GM12878 (cell line): Measurements from ENCODE around the gene TRMT44. TPM values are rescaled to one million over a fixed set of nuclear protein-coding genes. Genes with fewer than 3 reads are reported as not detected.
"Not testable (repeated sequence)": the region's sequence is repeated elsewhere in the genome, so short reads cannot be mapped to it uniquely, and the experiment has no call there.

ENCODE experiments used
- ATAC-seq: fragments of 200-7000 bp; cut with Tn5 transposase; 3 replicates; pipeline ENCODE4 v1.9.1; 2020; ENCODE audit warnings: mild to moderate bottlenecking, moderate library complexity
- BruUV-seq: library from RNA; stranded (reverse); fragments of 400-500 nt; replicated peaks from 2 replicates; lab custom pipeline; 2021; lab: Mats Ljungman, UMichigan
- CTCF ChIA-PET: fragments of 300-600 bp; sonication (Branson Sonifier 250); formaldehyde crosslinking; extraction: SDS; loops from one replicate; lab custom pipeline; 2021; ENCODE audit warnings: inconsistent platforms; lab: Yijun Ruan, JAX
- POLR2A ChIA-PET: fragments of 350-600 bp; formaldehyde crosslinking; extraction: SDS; loops from one replicate; lab custom pipeline; 2021; ENCODE audit warnings: inconsistent platforms; lab: Charles Lee
- RAD21 ChIA-PET: fragments of 300-600 bp; sonication (Branson Sonifier 250); formaldehyde crosslinking; loops from one replicate; lab custom pipeline; 2023; ENCODE audit warnings: antibody characterized with exemption; ENCODE audit not compliant: unreplicated experiment; lab: Charles Lee
- SMC1A ChIA-PET: fragments of 300-600 bp; sonication (Branson Sonifier 250); formaldehyde crosslinking; loops from one replicate; lab custom pipeline; 2023; ENCODE audit not compliant: unreplicated experiment, uncharacterized antibody; lab: Charles Lee
- DNase-seq: peaks from one replicate; pipeline ENCODE4 v3.0.0-alpha.2; 2011; ENCODE audit warnings: low read depth, low spot score
- FAIRE-seq: peaks from 3 replicates; lab custom pipeline; 2011; peaks lifted over from hg19 to GRCh38; lab: Jason Lieb, UNC
- H2AFZ ChIP-seq: 2 replicates; pipeline ENCODE4 v1.6.0; 2011; ENCODE audit warnings: low read depth, low read length, control low read depth; ENCODE audit not compliant: control insufficient read depth
- H3K27ac ChIP-seq: 2 replicates; pipeline ENCODE4 v1.5.1; 2011; ENCODE audit warnings: control low read depth; ENCODE audit not compliant: control insufficient read depth, insufficient read depth
- H3K27me3 ChIP-seq, 2 experiments: replicated peaks in 1 of 2; 2 replicates each; pipeline versions ENCODE4 v1.6.0 to v1.6.1; 2011; ENCODE audit warnings: low read length in 1 of 2; ENCODE audit not compliant: control insufficient read depth in 2 of 2, insufficient read depth in 2 of 2
- H3K36me3 ChIP-seq, 2 experiments: 2 replicates each; pipeline ENCODE4 v1.5.1; 2011; ENCODE audit warnings: low read length in 1 of 2; ENCODE audit not compliant: control insufficient read depth in 2 of 2, insufficient read depth in 2 of 2
- H3K4me1 ChIP-seq: 2 replicates; pipeline ENCODE4 v1.6.1; 2011; ENCODE audit warnings: mild to moderate bottlenecking, low read length, moderate library complexity, mixed read lengths; ENCODE audit not compliant: control insufficient read depth, insufficient read depth
- H3K4me2 ChIP-seq: 2 replicates; pipeline ENCODE4 v1.6.0; 2011; ENCODE audit warnings: control low read depth; ENCODE audit not compliant: control insufficient read depth, insufficient read depth
- H3K4me3 ChIP-seq: fragments of 200-600 bp; sonication (generic); 2 replicates; pipeline ENCODE4 v1.5.1; 2016
- H3K79me2 ChIP-seq: 2 replicates; pipeline ENCODE4 v1.6.0; 2011; ENCODE audit warnings: low read length; ENCODE audit not compliant: control insufficient read depth, insufficient read depth
- H3K9ac ChIP-seq: 2 replicates; pipeline ENCODE4 v1.8.0; 2011; ENCODE audit warnings: low read length, control low read depth, mixed read lengths; ENCODE audit not compliant: control insufficient read depth, insufficient read depth
- H3K9me3 ChIP-seq: replicated peaks from 3 replicates; pipeline ENCODE4 v1.5.1; 2011; ENCODE audit warnings: mild to moderate bottlenecking, low read length; ENCODE audit not compliant: control insufficient read depth, insufficient read depth
- H4K20me1 ChIP-seq: 2 replicates; pipeline ENCODE4 v1.6.0; 2011; ENCODE audit not compliant: control insufficient read depth, insufficient read depth
- CBX5 ChIP-seq: sonication (generic); IDR thresholded peaks from 2 replicates; pipeline ENCODE4 v1.6.1; 2016; ENCODE audit warnings: low read depth, moderate library complexity, mild to moderate bottlenecking, inconsistent platforms
- CREM ChIP-seq: IDR thresholded peaks from 2 replicates; pipeline ENCODE4 v1.6.1; 2014; ENCODE audit warnings: antibody characterized with exemption, low read depth
- ELK1 ChIP-seq: IDR thresholded peaks from 2 replicates; pipeline ENCODE4 v1.6.1; 2012; ENCODE audit warnings: low read depth, low read length, improper control_type of control experiment
- FOXK2 ChIP-seq: fragments of 450-650 bp; IDR thresholded peaks from 2 replicates; pipeline ENCODE4 v1.6.1; 2017; ENCODE audit warnings: mild to moderate bottlenecking, moderate library complexity
- GATAD2B ChIP-seq: fragments of 450-650 bp; conservative IDR thresholded peaks from 2 replicates; pipeline ENCODE4 v1.6.1; 2017; ENCODE audit warnings: low read depth, mild to moderate bottlenecking, moderate library complexity
- NKRF ChIP-seq: fragments of 450-650 bp; conservative IDR thresholded peaks from 2 replicates; pipeline ENCODE4 v1.6.1; 2017; ENCODE audit warnings: mild to moderate bottlenecking, moderate library complexity
- POU2F2 ChIP-seq: IDR thresholded peaks from 3 replicates; pipeline ENCODE4 v1.6.1; 2011; ENCODE audit warnings: low read depth, mild to moderate bottlenecking, low read length, borderline replicate concordance
- RCOR1 ChIP-seq: conservative IDR thresholded peaks from 2 replicates; pipeline ENCODE4 v1.6.1; 2012; ENCODE audit warnings: low read depth, low read length, improper control_type of control experiment
- REST ChIP-seq: IDR thresholded peaks from 2 replicates; pipeline ENCODE4 v1.6.1; 2012; ENCODE audit warnings: mild to moderate bottlenecking, low read depth, low read length
- YBX1 ChIP-seq: fragments of 450-650 bp; IDR thresholded peaks from 2 replicates; pipeline ENCODE4 v1.6.1; 2016; ENCODE audit warnings: antibody characterized with exemption
- YY1 ChIP-seq: IDR thresholded peaks from 2 replicates; pipeline ENCODE4 v1.6.1; 2011; ENCODE audit warnings: low read depth, mild to moderate bottlenecking, low read length
- WGBS: methylation state at CpG from one replicate; pipeline ENCODE4 v1.1.6; 2016; ENCODE audit warnings: low lambda C conversion rate; ENCODE audit not compliant: insufficient replicate concordance, insufficient coverage; ENCODE audit errors: missing lambda C conversion rate; 5-methylcytosine and 5-hydroxymethylcytosine counted together
- in situ Hi-C: fragments of 300-500 bp; cut with MboI; formaldehyde crosslinking; loops from 9 replicates; pipeline ENCODE4 v1.14.3; 2018; ENCODE audit warnings: mixed read lengths
- intact Hi-C: fragments of 100-400 bp; cut with micrococcal nuclease; formaldehyde crosslinking; loops from one replicate; pipeline ENCODE4 v1.14.2; 2022; ENCODE audit not compliant: unreplicated experiment
- polyA plus RNA-seq, 11 experiments: library from polyadenylated mRNA; depleted of rRNA in 4 of 11; unstranded in 6 of 11; stranded (reverse) in 5 of 11; fragments of >200 nt; fragmentation: Nextera tagmentation in 4 of 11; fragmentation: Illumina TruSeq in 1 of 11; extraction: Ambion mirVana in 4 of 11; extraction: Trizol in 1 of 11; gene quantifications; 1 replicate in 1 of 11; 2 replicates in 10 of 11; pipeline versions ENCODE4 v1.2.1 to v1.2.3, GENCODE V29; 2011 to 2016; ENCODE audit warnings: inconsistent platforms in 2 of 11, missing spikeins in 2 of 11, low read depth in 1 of 11
- total RNA-seq, 4 experiments: library from RNA; depleted of rRNA in 3 of 4; stranded (reverse); fragments of >200 nt in 3 of 4; fragmentation: Illumina TruSeq in 1 of 4; extraction: Trizol in 1 of 4; gene quantifications; 2 replicates each; pipeline versions ENCODE4 v1.2.1 to v1.2.3, GENCODE V29; 2013 to 2021

Gene TRMT44
- total and polyA plus RNA-seq, 10 of the 15 experiments (the other 5 are each of a cell fraction or from before 2014, with no cell fraction given) = 1.3 to 18.5 (median 10.1) TPM

GRCh38 chr4:8420151-8420550 is 20.4 kb upstream of the TRMT44 start:
- H3K4me3 ChIP-seq, H3K36me3 ChIP-seq, H3K4me2 ChIP-seq, FAIRE-seq, H2AFZ ChIP-seq, H3K27ac ChIP-seq, in situ Hi-C loops, DNase-seq, ATAC-seq, H4K20me1 ChIP-seq, intact Hi-C loops, H3K9me3 ChIP-seq, H3K9ac ChIP-seq, H3K79me2 ChIP-seq, BruUV-seq, H3K27me3 ChIP-seq: not testable (repeated sequence)
- SMC1A ChIA-PET = interaction anchor here (0.5 to 1.9 kb wide), 5 partner anchors 8 to 121 kb away, joined by 3 to 9 read pairs (median 7); no protein-coding TSS in a partner anchor
- peaks cover 14% of the 10 kb centered on the region for H3K4me1 ChIP-seq
- POLR2A ChIA-PET = interaction anchor here (1.3 to 1.6 kb wide), 2 partner anchors 16 to 20 kb away, joined by 5 to 7 read pairs; partner anchors contain the start of genes ACOX3 and TRMT44
- CTCF ChIA-PET = interaction anchor here (0.6 to 2.0 kb wide), 4 partner anchors 15 to 243 kb away, joined by 3 to 13 read pairs (median 4); no protein-coding TSS in a partner anchor
- RAD21 ChIA-PET = interaction anchor here (1.2 to 2.6 kb wide), 5 partner anchors 8 to 243 kb away, joined by 3 to 9 read pairs (median 5); no protein-coding TSS in a partner anchor

- no peak for DNase-seq
- WGBS = 45% methylated on average over 4 of the region's 4 CpGs
- POLR2A ChIA-PET = interaction anchor here (0.6 kb wide), 1 partner anchor 29 kb away, joined by 8 read pairs; no protein-coding TSS in a partner anchor
- H4K20me1 ChIP-seq = no peaks in the 10 kb centered on the region
- H3K4me1 ChIP-seq = peaks cover 15% of the 10 kb centered on the region
- H2AFZ ChIP-seq = no peak overlapping the region
- in situ Hi-C loops (no loop called here), intact Hi-C loops (no loop called here)
- no TSS peak for BruUV-seq
- H3K9ac ChIP-seq = no peak overlapping the region
- RAD21 ChIA-PET = no interaction called here
- CTCF ChIA-PET = interaction anchor here (0.7 kb wide), 1 partner anchor 17 kb away, joined by 3 read pairs; no protein-coding TSS in a partner anchor
- ATAC-seq = no peak
- no peak overlapping the region for H3K4me2 ChIP-seq
- no peaks in the 10 kb centered on the region for H3K9me3 ChIP-seq
- H3K79me2 ChIP-seq = no peaks in the 10 kb centered on the region; the same call in 1 of the 2 replicates
- no peak overlapping the region for H3K4me3 ChIP-seq
- no peak for FAIRE-seq
- H3K27ac ChIP-seq = no peak overlapping the region
- SMC1A ChIA-PET = no interaction called here
- no peaks in the 10 kb centered on the region for H3K27me3 ChIP-seq
- H3K36me3 ChIP-seq = no peaks in the 10 kb centered on the region
- no peak for TF ChIP-seq NKRF
- TF ChIP-seq POU2F2 = no peak
- TF ChIP-seq CBX5 = no peak
- no peak for TF ChIP-seq REST
- no peak for TF ChIP-seq FOXK2
- no peak for TF ChIP-seq YBX1
- TF ChIP-seq RCOR1 = no peak
- no peak for TF ChIP-seq CREM
- TF ChIP-seq GATAD2B = no peak
- TF ChIP-seq YY1 = no peak
- TF ChIP-seq ELK1 = no peak
These were observed 18.2 kb upstream of the TRMT44 start for GRCh38 chr4:8422327-8422726.
